ENCODE data around the gene GRIN1. TPM values are rescaled to one million over a fixed set of nuclear protein-coding genes. Genes with fewer than 3 reads are reported as not detected.

GRIN1 gene
- total RNA-seq, 4 donors from 2014 or later, result not detected

GRCh38 chr9:137170486-137171148, 31.7 kb downstream of the GRIN1 start:
- no peak for TF ChIP-seq POLR2A (IDR thresholded peaks at IDR 0.05)
- TF ChIP-seq CTCF (IDR thresholded peaks at IDR 0.05), result no peak
- no peak for DNase-seq
- Histone ChIP-seq H3K27ac (no peak overlapping the region), H3K4me3 (replicated peaks in 1 of 3) (no peak overlapping the region), H3K36me3 (no peaks in the 10 kb centered on the region), H3K9me3 (no peaks in the 10 kb centered on the region), H3K4me1 (peaks cover 7 to 26% of the 10 kb centered on the region in 2 donors), H3K27me3 (peaks cover 20% of the 10 kb centered on the region)
- intact Hi-C loops (cut with DNase I), result no loop called here
- WGBS, 2 donors, result 28 to 34% methylated on average over 11 of the region's 14 CpGs

- H3K9me3 ChIP-seq, result no peaks in the 10 kb centered on the region
- DNase-seq, result no peak
- TF ChIP-seq CTCF (IDR thresholded peaks at IDR 0.05) (no peak), POLR2A (IDR thresholded peaks at IDR 0.05) (no peak)
- intact Hi-C loops (cut with DNase I), result no loop called here
- WGBS, 2 donors, result 78 to 81% methylated on average over 8 to 12 of the region's 22 CpGs
- H3K27me3 ChIP-seq, result peaks cover 13% of the 10 kb centered on the region
- no peak overlapping the region for H3K4me3 ChIP-seq (replicated peaks in 1 of 3)
- no peak overlapping the region for H3K27ac ChIP-seq
- no peaks in the 10 kb centered on the region for H3K36me3 ChIP-seq
- H3K4me1 ChIP-seq, result peaks cover 7 to 26% of the 10 kb centered on the region in 2 donors
These were observed 32.4 kb downstream of the GRIN1 start for GRCh38 chr9:137171149-137171900.

GRCh38 chr9:137172901-137173795, 34.2 kb downstream of the GRIN1 start:
- no peak overlapping the region for H3K27ac ChIP-seq
- no peak for DNase-seq

GRCh38 chr9:137173796-137174664, 35.1 kb downstream of the GRIN1 start:
- Histone ChIP-seq H3K27me3 (no peaks in the 10 kb centered on the region), H3K27ac (no peak overlapping the region), H3K4me1 (peaks cover 0 to 9% of the 10 kb centered on the region in 2 donors), H3K4me3 (replicated peaks in 1 of 3) (no peak overlapping the region), H3K9me3 (no peaks in the 10 kb centered on the region), H3K36me3 (peaks cover 0 to 7% of the 10 kb centered on the region in 2 donors)
- TF ChIP-seq CTCF (IDR thresholded peaks at IDR 0.05) (no peak), POLR2A (IDR thresholded peaks at IDR 0.05) (no peak)
- intact Hi-C loops (cut with DNase I), result no loop called here
- WGBS, 2 donors, result 79 to 84% methylated on average over 20 to 44 of the region's 45 CpGs
- DNase-seq, result no peak

More at GRCh38 chr9:137172901-137173795, 34.2 kb downstream of the GRIN1 start:
- WGBS, 2 donors, result 60 to 76% methylated on average over 7 to 12 of the region's 21 CpGs
- H3K9me3 ChIP-seq, result no peaks in the 10 kb centered on the region
- no peak overlapping the region for H3K4me3 ChIP-seq (replicated peaks in 1 of 3)
- H3K4me1 ChIP-seq, result peaks cover 4 to 18% of the 10 kb centered on the region in 2 donors
- peaks cover 0 to 4% of the 10 kb centered on the region in 2 donors for H3K36me3 ChIP-seq
- no peaks in the 10 kb centered on the region for H3K27me3 ChIP-seq
- TF ChIP-seq POLR2A (IDR thresholded peaks at IDR 0.05) (no peak), CTCF (IDR thresholded peaks at IDR 0.05) (no peak)
- intact Hi-C loops (cut with DNase I), result no loop called here

All from thyroid gland (tissue), 4 donors.